ENCODE data around the gene PRR20C.
"Not testable (repeated sequence)": the region's sequence is repeated elsewhere in the genome, so short reads cannot be mapped to it uniquely, and the experiment has no call there.

PRR20C gene

GRCh38 chr13:57153761-57154160 is at the start of gene PRR20C:
Gene PRR20C, plus strand, starts transcription at chr13:57154061. Its CDS starts 387 bp downstream, at chr13:57154448.
- not testable (repeated sequence) for DNase-seq

GRCh38 chr13:57114945-57115344 is 38.9 kb upstream of the PRR20C start:
- DNase-seq = no peak

GRCh38 chr13:57123681-57124080 is 30.2 kb upstream of the PRR20C start:
- DNase-seq = no peak

- DNase-seq = no peak
These were observed 25.0 kb upstream of the PRR20C start for GRCh38 chr13:57128909-57129308.

- DNase-seq = no peak
These were observed 17.8 kb upstream of the PRR20C start for GRCh38 chr13:57136093-57136492.

GRCh38 chr13:57137585-57137984 is 16.3 kb upstream of the PRR20C start:
- DNase-seq = no peak

- DNase-seq = no peak
These were observed 14.9 kb upstream of the PRR20C start for GRCh38 chr13:57138988-57139387.

- DNase-seq = not testable (repeated sequence)
These were observed 14.1 kb upstream of the PRR20C start for GRCh38 chr13:57139781-57140180.

GRCh38 chr13:57140235-57140968 is 13.5 kb upstream of the PRR20C start, which contains the start of gene PRR20A:
Gene PRR20A, plus strand, starts transcription at chr13:57140918. Its CDS starts 387 bp downstream, at chr13:57141305.
- DNase-seq = not testable (repeated sequence)

- not testable (repeated sequence) for DNase-seq
These were observed 6.7 kb upstream of the PRR20C start, which contains the start of gene PRR20B for GRCh38 chr13:57147188-57147587. Gene PRR20B, plus strand, starts transcription at chr13:57147488. Its CDS starts 387 bp downstream, at chr13:57147875.

GRCh38 chr13:57148106-57148505 is 5.8 kb upstream of the PRR20C start:
- DNase-seq = not testable (repeated sequence)

GRCh38 chr13:57160332-57160731 is 6.5 kb downstream of the PRR20C start, which contains the start of gene PRR20D:
Gene PRR20D, plus strand, starts transcription at chr13:57160632. Its CDS starts 387 bp downstream, at chr13:57161019.
- not testable (repeated sequence) for DNase-seq

- not testable (repeated sequence) for DNase-seq
These were observed 13.0 kb downstream of the PRR20C start, which contains the start of gene PRR20E for GRCh38 chr13:57166897-57167296. Gene PRR20E, plus strand, starts transcription at chr13:57167197. Its CDS starts 387 bp downstream, at chr13:57167584.

GRCh38 chr13:57191667-57192066 is 37.8 kb downstream of the PRR20C start:
- no peak for DNase-seq

Measured in activated CD4-positive, CD25-positive, alpha-beta regulatory T cell (primary cell).